T follicular helper cell (primary cell): Measurements from ENCODE around the gene DOK1.
A peak's percentile ranks its signal among the peaks of the same experiment; 100 is the strongest.

Source experiments
- DNase-seq: peaks from one replicate; pipeline ENCODE4 v3.0.0-alpha.2; 2020; ENCODE audit warnings: low read depth

Gene DOK1

GRCh38 chr2:74525717-74526648, 28.5 kb upstream of the DOK1 start, which contains the start of gene DQX1:
TSS of gene DQX1 (minus strand) at chr2:74526231. CDS start at chr2:74525729, 502 bp downstream.
- DNase-seq = no peak

- no peak for DNase-seq
These were observed 27.8 kb upstream of the DOK1 start for GRCh38 chr2:74526649-74527230.

- no peak for DNase-seq
These were observed 26.8 kb upstream of the DOK1 start for GRCh38 chr2:74527741-74528140.

- no peak for DNase-seq
These were observed 25.7 kb upstream of the DOK1 start for GRCh38 chr2:74528600-74529356.

GRCh38 chr2:74529357-74530238, 24.9 kb upstream of the DOK1 start, which contains the start of the genes AUP1 and HTRA2:
TSS of gene AUP1 (minus strand) at chr2:74529706. CDS start at chr2:74529629, 77 bp downstream.
TSS of gene HTRA2 (plus strand) at chr2:74529933. CDS start at chr2:74530007, 74 bp downstream.
- DNase-seq = peak; percentile 74

GRCh38 chr2:74530239-74531187, 24.0 kb upstream of the DOK1 start:
- no peak for DNase-seq

- DNase-seq = no peak
These were observed 22.9 kb upstream of the DOK1 start for GRCh38 chr2:74531666-74532065.

GRCh38 chr2:74532222-74532621, 22.3 kb upstream of the DOK1 start:
- no peak for DNase-seq

- DNase-seq = no peak
These were observed 21.1 kb upstream of the DOK1 start for GRCh38 chr2:74533464-74533863.

GRCh38 chr2:74534411-74534810, 20.1 kb upstream of the DOK1 start:
- no peak for DNase-seq

- DNase-seq = no peak
These were observed 19.0 kb upstream of the DOK1 start for GRCh38 chr2:74535440-74535965.

- DNase-seq = no peak
These were observed 18.2 kb upstream of the DOK1 start for GRCh38 chr2:74536166-74536950.

GRCh38 chr2:74537140-74537539, 17.4 kb upstream of the DOK1 start:
- DNase-seq = no peak

GRCh38 chr2:74538881-74539339, 15.6 kb upstream of the DOK1 start:
- no peak for DNase-seq

GRCh38 chr2:74540291-74540690, 14.2 kb upstream of the DOK1 start:
- DNase-seq = no peak

- DNase-seq = no peak
These were observed 11.5 kb upstream of the DOK1 start for GRCh38 chr2:74542978-74543377.

GRCh38 chr2:74544634-74545033, 9.9 kb upstream of the DOK1 start:
- no peak for DNase-seq

GRCh38 chr2:74546004-74546403, 8.5 kb upstream of the DOK1 start:
- DNase-seq = no peak
